HG03064 (cell line): ENCODE results near the gene LYZL1.
"Not testable (repeated sequence)": the region's sequence is repeated elsewhere in the genome, so short reads cannot be mapped to it uniquely, and the experiment has no call there.

Experiments used
- ATAC-seq: cut with Tn5 transposase; IDR thresholded peaks from one replicate; pipeline ENCODE4 v1.9.1; 2021; ENCODE audit warnings: low read depth; ENCODE audit not compliant: unreplicated experiment

The LYZL1 gene

DNA sequence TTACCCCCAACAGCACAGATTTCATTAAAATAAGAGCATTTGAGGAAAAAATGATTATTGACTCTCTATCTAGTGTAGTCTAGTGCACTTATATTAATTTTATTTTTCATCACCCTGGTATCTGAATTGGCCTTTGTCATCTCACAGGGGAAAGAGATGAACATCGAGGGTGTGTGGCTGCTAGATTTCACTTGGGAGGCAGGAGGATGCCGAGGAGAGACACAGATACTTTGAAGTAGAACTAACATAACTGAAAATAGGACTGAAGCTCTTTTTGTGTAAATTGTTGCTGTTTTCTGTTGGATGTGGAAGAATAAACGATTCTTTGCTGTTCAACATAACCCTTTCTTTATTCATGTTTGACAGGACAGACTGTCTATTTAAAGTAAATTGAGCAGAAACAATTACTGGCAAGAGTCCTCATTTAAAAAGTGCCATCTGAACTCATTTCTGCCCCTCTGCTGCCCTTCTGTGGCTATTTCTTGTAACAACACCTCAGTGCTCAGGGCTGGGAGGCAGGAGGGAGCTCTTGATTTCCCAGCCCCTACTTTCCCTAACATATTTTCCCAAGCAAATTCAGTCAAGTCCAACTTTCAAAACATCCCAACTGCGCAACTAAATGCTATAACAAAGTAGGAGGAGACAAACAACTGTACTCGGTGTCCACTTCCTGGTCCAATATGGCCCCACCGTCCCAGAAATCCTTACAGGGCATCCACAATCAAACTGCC, 15.6 kb downstream of the LYZL1 start:
- ATAC-seq, result no peak

DNA sequence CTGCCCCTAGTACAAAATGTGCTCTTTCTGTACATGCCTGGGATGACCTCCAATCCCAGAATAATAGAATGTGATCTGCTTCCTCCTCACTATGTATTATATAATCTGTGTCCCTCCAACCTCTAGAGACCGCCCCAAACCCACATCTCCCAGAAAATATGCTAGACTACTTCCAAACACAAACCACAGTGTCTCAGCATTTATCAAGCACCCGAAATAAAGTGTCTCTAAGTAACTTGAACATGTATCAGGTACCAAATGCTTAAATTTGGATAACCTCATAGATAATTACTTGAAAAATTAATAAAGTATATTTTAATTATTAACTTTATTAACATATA, 16.1 kb downstream of the LYZL1 start:
- ATAC-seq, result no peak

DNA sequence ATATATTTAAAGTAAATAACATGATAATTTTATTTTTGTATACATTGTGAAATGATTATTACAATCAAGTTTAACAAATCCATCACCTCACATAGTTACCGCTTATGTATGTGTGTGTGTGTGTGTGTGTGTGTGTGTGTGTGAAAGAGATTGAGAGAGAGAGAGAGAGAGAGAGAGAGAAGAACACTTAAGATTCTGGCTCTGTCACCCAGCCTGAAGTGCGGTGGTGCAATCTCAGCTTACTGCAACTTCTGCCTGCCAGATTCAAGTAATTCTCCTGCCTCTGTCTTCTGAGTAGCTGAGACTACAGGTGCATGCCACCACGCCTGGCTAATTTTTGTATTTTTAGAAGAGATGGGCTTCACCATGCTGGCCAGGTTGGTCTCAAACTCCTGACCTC, 17.8 kb downstream of the LYZL1 start:
- no peak for ATAC-seq

DNA sequence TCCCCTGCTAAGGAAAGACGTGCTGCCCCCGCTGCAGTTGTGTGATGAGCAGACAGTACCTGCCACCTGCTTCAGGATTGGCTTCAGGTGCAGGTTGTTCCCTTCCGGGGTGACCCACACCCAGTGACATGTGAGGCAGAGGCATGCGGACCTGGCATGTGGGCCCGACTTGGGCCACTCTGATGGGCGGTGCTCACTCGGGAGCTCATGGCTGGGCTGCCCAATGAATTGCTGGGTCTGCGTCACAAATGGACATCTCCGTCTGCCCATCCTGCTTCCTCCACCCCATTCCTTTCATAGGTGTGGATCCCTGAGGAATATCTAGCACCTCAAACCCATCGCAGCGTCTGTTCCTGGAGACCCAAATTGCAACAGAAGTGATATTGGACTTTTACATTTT, 19.3 kb downstream of the LYZL1 start:
- ATAC-seq, result not testable (repeated sequence)

DNA sequence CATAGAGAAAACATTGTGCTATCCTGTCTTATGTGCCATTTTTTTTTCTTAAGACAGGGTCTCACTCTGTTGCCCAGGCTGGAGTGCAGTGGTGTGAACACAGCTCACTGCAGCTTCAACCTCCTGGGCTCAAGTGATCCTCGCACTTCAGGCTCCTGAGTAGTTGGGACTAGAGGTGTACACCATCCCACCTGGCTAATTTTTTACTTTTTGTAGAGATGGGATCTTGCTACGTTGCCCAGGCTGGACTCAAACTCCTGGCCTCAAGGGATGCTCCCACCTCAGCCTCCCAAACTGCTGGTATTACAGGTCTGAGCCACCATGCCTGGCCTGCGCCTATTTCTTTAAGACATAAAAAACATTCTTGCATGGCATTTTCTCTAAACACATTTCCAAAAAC, 20.6 kb downstream of the LYZL1 start:
- no peak for ATAC-seq

DNA sequence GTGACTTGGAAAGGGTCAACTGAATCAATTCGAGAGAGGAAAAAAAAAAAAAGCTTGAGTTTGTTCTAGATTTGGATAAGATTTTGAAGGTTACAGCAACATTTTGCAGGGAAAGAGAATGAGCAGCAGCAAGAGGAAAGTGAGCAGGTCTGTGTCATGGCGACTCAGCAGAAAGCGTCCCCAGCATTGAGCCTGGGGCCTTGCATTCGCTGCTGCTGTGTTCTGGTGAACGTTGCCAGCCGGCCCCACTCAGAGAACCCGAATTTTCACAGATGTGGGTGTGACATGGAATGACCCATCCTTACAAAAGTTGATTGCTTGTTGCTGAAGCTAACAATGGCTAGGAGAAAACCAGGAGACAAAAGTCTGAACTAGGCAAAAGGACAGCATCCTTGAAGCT, 21.6 kb downstream of the LYZL1 start:
- ATAC-seq, result not testable (repeated sequence)

DNA sequence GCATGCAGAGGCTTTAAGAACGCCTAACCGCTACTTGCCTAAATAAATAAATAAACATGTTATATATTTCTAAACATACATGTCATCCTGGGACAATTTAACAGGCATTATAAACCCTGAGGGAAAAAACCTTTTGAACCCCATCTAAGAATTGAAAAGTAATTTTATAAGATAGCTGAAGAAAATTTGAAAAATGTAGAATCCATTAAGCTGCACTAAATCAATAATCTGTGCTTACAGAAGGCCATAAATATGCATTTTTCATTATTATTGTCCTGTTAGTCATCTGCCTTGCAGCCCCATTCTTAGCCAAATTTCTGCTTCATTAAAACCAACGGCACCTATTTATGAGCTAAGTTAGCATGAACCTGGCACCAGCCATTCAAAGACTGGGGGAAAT, 24.2 kb downstream of the LYZL1 start:
- no peak for ATAC-seq

DNA sequence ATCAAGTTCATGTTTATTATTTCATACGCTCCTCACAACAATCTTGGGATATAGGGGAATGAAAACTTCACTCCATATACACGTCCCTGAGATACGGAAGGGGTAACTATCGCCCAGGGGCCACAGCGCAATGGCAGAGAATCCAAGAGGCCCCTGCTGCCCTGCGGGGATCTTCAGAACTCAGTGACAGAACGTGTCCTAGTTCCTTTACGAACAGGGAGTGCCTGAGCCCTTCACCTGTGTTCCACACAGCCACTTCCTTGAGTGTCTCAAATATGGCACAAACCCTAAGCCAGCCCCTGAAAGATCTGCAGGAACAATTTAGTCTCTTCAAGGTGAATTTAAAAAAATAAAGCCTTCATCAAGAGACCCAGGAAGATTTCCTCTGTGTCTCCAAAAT, 25.9 kb downstream of the LYZL1 start:
- ATAC-seq, result no peak

DNA sequence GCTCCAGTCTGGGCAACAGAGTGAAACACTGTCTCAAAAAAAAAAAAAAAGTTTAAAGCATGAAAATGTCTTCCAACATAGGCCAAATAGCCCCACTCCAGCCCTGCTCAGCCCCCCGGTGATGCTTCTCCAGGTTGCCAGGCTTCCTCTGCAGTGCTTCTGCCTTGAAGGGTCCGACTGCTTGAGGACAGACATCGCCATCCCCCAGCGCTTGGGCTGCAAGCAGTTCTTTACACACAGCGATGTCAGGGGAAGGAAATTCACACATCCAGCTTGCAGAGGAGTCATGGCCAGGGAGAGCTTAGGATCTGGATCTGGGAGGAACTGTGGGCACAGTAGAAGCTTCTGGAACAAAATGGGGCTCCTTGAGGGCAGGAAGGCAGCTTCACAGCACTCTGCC, 26.9 kb downstream of the LYZL1 start:
- ATAC-seq, result no peak

DNA sequence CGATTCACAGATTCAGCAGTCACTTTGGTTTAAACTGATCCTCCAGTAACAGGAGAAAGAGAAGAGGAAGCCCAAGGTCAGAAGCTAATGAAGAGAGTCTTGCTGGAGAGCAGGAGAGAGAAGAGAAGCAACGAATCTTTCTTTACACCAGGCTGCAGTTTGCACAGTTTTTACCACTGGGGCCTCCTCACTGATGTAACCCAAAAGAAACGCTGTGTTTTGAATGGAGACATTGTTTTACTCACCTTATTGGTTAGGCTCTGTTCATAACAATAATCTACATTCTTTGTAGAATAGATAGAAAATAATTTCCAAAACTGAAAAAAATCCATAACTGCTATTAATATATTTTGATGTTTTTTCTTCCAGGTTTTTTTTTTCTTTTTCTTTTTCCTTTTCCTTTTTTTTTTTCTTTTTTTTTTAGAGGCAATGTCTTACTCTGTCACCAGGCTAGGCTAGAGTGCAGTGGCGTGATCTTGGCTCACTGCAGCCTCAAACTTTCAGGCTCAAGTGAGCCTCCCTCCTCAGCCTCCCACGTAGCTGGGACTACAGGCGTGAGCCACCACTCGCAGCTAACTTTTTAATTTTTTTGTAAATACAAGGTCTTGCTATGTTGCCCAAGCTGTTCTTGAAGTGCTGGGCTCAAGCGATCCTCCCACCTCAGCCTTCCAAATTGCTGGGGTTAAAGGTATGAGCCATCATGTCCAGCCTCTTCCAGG, 27.6 kb downstream of the LYZL1 start:
- no peak for ATAC-seq

DNA sequence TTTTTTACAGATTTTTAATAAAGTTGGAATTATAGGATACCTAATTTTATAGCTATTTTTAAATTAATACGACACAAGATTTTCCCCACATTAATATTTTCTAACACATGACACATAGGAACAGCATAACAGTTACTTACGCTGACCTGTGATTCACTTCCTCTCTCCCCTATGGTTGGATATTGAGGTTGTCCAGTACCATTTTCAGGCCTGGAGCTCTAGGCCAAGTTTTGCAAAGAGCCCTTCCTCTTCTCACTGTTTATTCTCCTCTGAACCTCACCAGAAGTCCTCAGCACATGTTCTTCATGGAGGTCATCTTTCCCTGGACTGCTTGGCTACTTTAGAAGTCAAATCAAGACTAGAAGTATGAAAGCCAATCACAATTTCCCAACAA, 28.2 kb downstream of the LYZL1 start:
- no peak for ATAC-seq

DNA sequence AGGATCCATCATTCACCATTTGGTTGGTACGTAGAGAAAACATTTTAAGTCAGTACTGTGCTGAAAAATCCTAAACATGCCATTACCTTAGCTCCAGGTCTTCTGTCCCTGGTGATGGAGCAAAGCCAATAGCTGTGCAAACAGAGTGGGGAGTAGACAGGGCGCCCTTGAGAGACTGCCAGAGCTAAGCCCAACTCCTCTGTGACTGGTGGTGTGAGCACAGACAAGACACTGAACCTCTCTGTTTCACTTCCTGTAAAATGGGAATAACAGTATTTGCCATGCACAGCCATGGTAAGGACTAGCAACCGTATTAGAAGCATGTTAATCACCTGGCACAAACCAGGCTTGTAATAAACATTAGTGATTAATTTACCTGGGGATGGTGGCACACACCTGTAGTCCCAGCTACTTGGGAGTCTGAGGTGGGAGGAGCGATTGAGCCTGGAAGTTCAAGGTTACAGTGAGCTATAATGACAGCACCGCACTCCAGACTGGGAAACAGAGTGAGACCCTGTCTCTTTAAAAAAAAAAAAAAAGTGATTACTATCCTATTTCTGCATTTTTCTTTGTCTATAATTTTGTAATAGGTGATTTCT, 28.7 kb downstream of the LYZL1 start:
- no peak for ATAC-seq

DNA sequence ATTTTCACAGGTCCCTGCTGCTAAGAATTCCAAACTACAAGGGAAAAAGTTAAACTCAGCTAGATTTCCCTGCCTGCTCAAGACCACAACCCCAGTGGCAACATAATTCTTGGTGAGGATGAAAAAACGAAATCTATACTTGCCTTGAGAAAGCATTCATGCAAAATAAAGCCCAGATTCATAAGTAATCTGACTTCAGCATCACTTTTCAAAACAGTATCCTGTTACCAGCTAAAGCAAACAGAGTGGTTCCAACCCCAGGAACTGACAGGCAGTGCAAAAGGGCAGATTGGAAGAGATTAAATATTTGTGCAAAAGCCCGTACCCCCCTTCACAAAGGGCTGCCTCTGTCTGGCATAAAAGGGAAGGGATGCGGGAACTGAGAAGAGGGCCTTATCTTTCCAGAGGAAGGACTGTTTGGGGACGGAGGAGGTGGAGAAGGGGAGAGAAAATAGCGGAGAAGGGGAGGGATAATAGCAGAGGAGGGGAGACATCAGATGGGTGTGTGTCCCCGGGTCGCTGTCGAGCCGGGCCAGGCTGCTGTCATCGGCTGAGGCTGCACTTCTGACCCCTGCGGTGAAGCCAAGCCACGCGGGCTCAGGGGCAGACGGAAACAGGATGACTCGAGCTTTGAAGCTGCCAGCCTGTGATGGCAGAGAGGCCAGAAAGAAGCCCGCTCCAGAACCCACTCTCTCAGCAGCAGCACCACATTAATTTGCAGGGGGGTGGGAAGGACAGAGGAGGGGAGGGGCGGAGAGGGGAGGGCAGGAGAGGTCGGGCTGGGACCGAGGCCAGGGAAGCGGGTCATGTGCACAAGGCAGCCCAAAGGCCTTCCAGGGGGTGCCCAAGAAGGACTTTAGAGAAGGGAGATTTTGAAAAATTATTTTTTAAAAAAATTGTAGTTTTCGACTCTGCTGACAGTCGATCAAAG, 29.5 kb downstream of the LYZL1 start:
- ATAC-seq, result not testable (repeated sequence)

DNA sequence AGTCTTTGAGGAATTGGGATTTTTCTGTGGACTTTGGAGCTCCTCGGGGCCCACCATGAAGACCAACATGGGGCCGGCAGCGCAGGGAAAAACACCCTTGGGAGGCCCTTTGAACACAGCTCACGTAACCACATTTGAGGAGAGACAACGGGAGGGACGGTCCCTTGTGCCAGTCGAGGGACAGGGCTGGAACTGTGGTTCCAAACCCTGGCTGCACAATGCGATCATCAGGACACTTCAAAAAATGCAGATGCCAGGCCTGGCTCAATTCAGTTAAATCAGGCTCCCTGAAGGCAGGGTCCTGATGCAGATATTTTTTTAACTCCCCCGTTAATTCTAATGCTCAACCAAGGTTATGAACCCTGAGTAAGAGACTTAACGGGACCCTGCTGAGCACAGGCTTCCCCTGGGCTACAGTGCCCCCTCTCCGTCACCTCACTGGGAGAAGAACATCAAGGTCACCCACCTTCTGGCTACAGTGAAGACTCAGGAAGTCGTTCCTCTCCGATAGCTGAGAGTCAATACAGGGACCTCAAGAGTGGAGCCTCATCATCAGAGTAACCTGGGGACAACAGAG, 30.4 kb downstream of the LYZL1 start:
- ATAC-seq, result no peak

DNA sequence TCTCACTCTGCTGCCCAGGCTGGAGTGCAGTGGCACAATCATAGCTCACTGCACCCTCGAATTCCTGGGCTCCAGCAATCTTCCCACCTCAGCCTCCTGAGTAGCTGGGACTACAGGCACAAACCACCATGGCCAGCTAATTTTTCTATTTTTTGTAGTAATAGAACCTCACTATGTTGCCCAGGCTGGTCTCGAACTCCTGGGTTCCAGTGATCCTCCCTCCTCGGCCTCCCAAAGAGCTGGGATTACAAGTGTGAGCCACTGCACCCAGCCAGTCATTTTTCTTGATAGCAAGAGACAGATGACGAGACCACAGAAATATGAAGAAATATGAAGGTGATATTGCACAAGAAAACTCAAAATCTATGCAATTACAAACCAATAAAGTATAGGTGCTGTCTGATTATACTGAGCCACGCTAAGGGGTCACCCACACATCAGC, 31.8 kb downstream of the LYZL1 start:
- not testable (repeated sequence) for ATAC-seq

DNA sequence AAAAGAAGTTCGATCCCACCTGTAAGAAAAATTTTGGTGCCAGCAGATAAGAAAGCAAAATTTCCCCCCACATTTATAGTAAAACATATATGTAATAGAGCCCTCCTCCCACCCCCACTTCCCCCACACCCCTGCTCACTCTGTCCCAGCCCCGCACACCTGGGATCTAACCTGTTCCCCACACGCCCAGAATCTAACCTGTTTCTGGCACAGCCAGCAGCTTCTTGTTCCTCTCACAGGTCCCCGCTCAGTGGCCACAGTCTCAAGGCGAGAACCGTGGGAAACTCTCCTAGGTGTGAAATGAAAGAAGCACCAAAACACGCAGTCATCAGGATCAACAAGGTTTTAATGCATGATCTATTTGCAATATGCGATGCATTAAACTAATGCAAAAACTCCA, 32.8 kb downstream of the LYZL1 start:
- no peak for ATAC-seq

DNA sequence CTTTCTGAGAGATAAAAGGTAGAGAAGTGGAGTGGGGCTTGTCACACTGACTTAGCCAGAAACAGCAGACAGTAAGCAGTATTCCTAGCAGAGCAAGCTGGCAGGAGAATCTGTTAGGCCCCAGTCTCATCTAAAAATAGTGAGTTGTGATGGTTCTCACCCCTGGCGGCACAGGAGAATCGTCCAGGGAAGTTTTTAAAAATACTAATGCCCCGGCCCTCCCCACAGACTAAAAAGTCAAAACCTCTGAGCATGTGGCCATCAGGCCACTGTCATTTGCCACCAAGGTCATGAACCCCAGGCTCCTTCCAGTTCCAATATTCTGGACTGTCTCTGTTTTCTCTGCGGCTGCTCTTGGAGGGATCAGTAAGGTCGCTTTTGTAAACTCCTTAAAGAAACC, 34.0 kb downstream of the LYZL1 start:
- ATAC-seq, result no peak

DNA sequence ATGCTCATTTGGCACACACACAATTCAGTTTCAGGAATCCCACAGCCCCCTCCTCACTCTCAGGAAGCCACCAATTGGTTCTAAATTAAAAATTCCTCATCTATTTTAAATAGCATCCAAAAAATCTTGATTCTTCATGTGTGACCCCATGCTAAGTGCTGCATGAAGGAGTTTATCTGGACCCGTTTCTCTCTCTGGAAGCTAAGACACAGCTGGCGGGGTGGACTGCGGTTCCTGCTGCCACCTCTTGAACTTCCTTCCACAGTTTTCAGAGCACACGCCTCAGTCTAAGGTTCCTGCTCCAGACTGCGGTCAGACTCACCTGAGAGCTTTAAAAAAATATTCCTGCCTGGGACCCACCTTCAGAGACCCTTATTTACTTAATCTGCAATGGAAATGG, 34.5 kb downstream of the LYZL1 start:
- ATAC-seq, result no peak

DNA sequence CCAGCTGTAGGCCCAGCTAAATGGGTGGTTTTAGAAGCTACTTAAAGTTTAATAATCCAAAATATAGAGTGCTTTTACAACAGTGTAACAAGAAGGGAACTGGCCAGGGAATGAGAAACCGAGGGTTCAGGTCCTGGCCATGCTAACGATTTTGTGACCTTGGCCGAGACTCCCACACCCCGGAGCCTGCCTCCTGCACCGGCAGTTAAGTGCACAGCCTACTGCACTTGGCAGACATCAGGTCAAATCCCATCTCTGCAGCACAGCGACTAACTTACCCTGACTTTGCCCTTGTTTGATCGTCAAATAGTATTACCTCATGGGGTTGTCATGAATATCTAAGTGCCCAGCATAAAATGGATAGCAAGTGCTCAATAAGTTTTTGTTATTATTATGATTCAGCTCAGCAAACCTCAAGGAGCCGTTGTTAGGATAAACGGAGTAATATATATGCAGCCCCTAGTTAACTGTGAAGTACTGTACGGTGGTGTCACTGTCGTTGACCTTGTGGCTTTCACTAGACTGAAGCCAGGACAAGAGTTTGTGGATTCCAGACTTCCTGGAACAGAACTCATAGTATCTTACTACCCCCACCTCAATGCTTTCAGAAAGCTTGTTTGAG, 35.5 kb downstream of the LYZL1 start:
- ATAC-seq, result no peak

DNA sequence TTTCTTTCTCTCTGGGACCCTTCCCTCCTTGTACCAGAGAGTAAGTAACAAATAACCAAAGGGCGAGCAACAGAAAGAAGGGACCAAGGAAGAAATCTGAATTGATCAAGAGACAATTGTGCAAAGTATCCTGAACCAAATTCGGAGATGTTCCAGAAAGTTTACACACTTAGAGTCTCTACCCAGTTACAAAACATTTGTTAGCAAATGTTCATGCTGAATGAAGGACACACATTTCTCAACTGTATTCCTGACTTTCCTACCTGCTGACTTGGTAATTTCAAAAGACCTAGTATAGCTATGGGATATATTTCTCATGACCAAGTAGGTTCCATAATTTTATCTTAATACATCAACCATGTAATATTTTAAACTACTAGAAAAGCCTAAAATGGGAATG, 37.4 kb downstream of the LYZL1 start:
- ATAC-seq, result no peak
